HCT116 (cell line): ENCODE measurements around the gene PIGL. TPM values are rescaled to one million over a fixed set of nuclear protein-coding genes. Genes with fewer than 3 reads are reported as not detected.

Experiments
- ATAC-seq: fragments of 200-7000 bp; cut with Tn5 transposase; 2 replicates; pipeline ENCODE4 v1.9.1; 2020; ENCODE audit warnings: mild to moderate bottlenecking, moderate library complexity
- BruUV-seq: library from RNA; stranded (reverse); fragments of 400-500 nt; replicated peaks from 2 replicates; lab custom pipeline; 2021; lab: Mats Ljungman, UMichigan
- CTCF ChIA-PET: fragments of 300-600 bp; sonication (Branson Sonifier 250); formaldehyde crosslinking; loops from one replicate; lab custom pipeline; 2021; ENCODE audit warnings: antibody characterized with exemption; lab: Charles Lee
- POLR2A ChIA-PET: fragments of 300-600, 350-600 bp; sonication (Branson Sonifier 250); formaldehyde crosslinking; loops from one replicate; lab custom pipeline; 2021; ENCODE audit warnings: antibody characterized with exemption; lab: Charles Lee
- RAD21 ChIA-PET, 2 experiments: fragments of 300-600 bp; sonication (Branson Sonifier 250); formaldehyde crosslinking; loops; one replicate each; lab custom pipeline; 2023; ENCODE audit warnings: low total read pairs in 2 of 2; ENCODE audit not compliant: uncharacterized antibody in 2 of 2, unreplicated experiment in 2 of 2, low non-redundant PET in 1 of 2; lab: Charles Lee
- DNase-seq: peaks from one replicate; pipeline ENCODE4 v3.0.0-alpha.2; 2010; ENCODE audit warnings: low read depth, low spot score
- H2AFZ ChIP-seq: fragments of 200-600 bp; shearing (Covaris generic), sonication (generic); 2 replicates; pipeline ENCODE4 v1.6.1; 2017; ENCODE audit warnings: low read depth, mixed run types, mixed read lengths, antibody characterized with exemption, low read length; ENCODE audit not compliant: poor library complexity, severe bottlenecking
- H3K27ac ChIP-seq: 2 replicates; pipeline ENCODE4 v1.5.1; 2012; ENCODE audit warnings: low read depth, low read length
- H3K27me3 ChIP-seq: fragments of 200-600 bp; sonication (generic); 2 replicates; pipeline ENCODE4 v1.6.1; 2016; ENCODE audit warnings: mixed run types, low read length, mixed read lengths; ENCODE audit not compliant: insufficient read depth
- H3K36me3 ChIP-seq, 2 experiments: fragments of 200-500 bp in 1 of 2; fragments of 200-600 bp in 1 of 2; sonication (Bioruptor generic) in 1 of 2; sonication (generic) in 1 of 2; 2 replicates each; pipeline versions ENCODE4 v1.5.1 to v1.6.1; 2014 to 2016; ENCODE audit warnings: low read length in 2 of 2, inconsistent platforms in 1 of 2, mixed read lengths in 1 of 2, mixed run types in 1 of 2; ENCODE audit not compliant: insufficient read depth in 2 of 2, control insufficient read depth in 1 of 2
- H3K4me1 ChIP-seq, 2 experiments: fragments of 200-600 bp in 1 of 2; sonication (generic) in 1 of 2; 2 replicates each; pipeline versions ENCODE4 v1.5.1 to v1.6.1; 2012 to 2017; ENCODE audit warnings: low read length in 2 of 2, inconsistent platforms in 1 of 2, mild to moderate bottlenecking in 1 of 2, mixed read lengths in 1 of 2, mixed run types in 1 of 2, moderate library complexity in 1 of 2; ENCODE audit not compliant: insufficient read depth in 2 of 2, control insufficient read depth in 1 of 2
- H3K4me2 ChIP-seq: fragments of 200-600 bp; sonication (generic); 2 replicates; pipeline ENCODE4 v1.6.1; 2017; ENCODE audit warnings: mixed run types, low read length, mixed read lengths
- H3K4me3 ChIP-seq, 2 experiments: fragments of 200-600 bp in 1 of 2; sonication (generic) in 1 of 2; replicated peaks in 1 of 2; 2 replicates each; pipeline ENCODE4 v1.5.1; 2011 to 2016; ENCODE audit warnings: low read length in 2 of 2, control low read depth in 1 of 2, low read depth in 1 of 2, mild to moderate bottlenecking in 1 of 2, mixed read lengths in 1 of 2, mixed run types in 1 of 2
- H3K79me2 ChIP-seq: fragments of 200-600 bp; sonication (generic); 2 replicates; pipeline ENCODE4 v1.6.1; 2017; ENCODE audit warnings: mild to moderate bottlenecking, mixed run types, low read length, moderate library complexity, mixed read lengths; ENCODE audit not compliant: insufficient read depth
- H3K9ac ChIP-seq: fragments of 200-600 bp; sonication (generic); 2 replicates; pipeline ENCODE4 v1.6.1; 2016; ENCODE audit warnings: low read length, mixed read lengths
- H3K9me2 ChIP-seq: fragments of 200-600 bp; sonication (generic), shearing (Covaris generic); 2 replicates; pipeline ENCODE4 v1.6.1; 2017; ENCODE audit warnings: mixed run types, mild to moderate bottlenecking, moderate library complexity; ENCODE audit not compliant: insufficient read depth
- H3K9me3 ChIP-seq, 2 experiments: fragments of 200-500 bp in 1 of 2; fragments of 200-600 bp in 1 of 2; sonication (Bioruptor generic) in 1 of 2; sonication (generic) in 1 of 2; 2 replicates each; pipeline ENCODE4 v1.6.1; 2014 to 2017; ENCODE audit warnings: low read length in 2 of 2, mixed read lengths in 2 of 2, inconsistent platforms in 1 of 2, low read depth in 1 of 2, mild to moderate bottlenecking in 1 of 2, mixed run types in 1 of 2, moderate library complexity in 1 of 2; ENCODE audit not compliant: control insufficient read depth in 1 of 2, insufficient read depth in 1 of 2
- H4K20me1 ChIP-seq: fragments of 200-600 bp; sonication (generic), shearing (Covaris generic); 2 replicates; pipeline ENCODE4 v1.6.1; 2017; ENCODE audit warnings: mixed run types, mild to moderate bottlenecking, moderate library complexity; ENCODE audit not compliant: insufficient read depth
- CTCF ChIP-seq, 3 experiments: fragments of 200-600 bp in 1 of 3; sonication (generic) in 1 of 3; IDR thresholded peaks in 2 of 3; conservative IDR thresholded peaks in 1 of 3; 2 replicates each; pipeline ENCODE4 v1.5.1; 2012 to 2017; ENCODE audit warnings: low read depth in 2 of 3, low read length in 2 of 3, antibody characterized with exemption in 1 of 3, borderline replicate concordance in 1 of 3, control low read depth in 1 of 3, mild to moderate bottlenecking in 1 of 3, mixed read lengths in 1 of 3, mixed run types in 1 of 3, moderate library complexity in 1 of 3; ENCODE audit not compliant: insufficient read depth in 1 of 3
- EZH2 ChIP-seq: fragments of 200-600 bp; sonication (generic); IDR thresholded peaks from 2 replicates; pipeline ENCODE4 v1.6.1; 2017; ENCODE audit warnings: antibody characterized with exemption, mixed run types
- JUND ChIP-seq: IDR thresholded peaks from 2 replicates; pipeline ENCODE4 v1.6.1; 2012
- POLR2A ChIP-seq: IDR thresholded peaks from 2 replicates; pipeline ENCODE4 v1.7.0; 2011; ENCODE audit warnings: borderline replicate concordance; ENCODE audit not compliant: insufficient read depth, insufficient read length; ENCODE audit errors: extremely low read depth
- RAD21 ChIP-seq: IDR thresholded peaks from 2 replicates; pipeline ENCODE4 v1.6.1; 2012; ENCODE audit warnings: low read depth, mild to moderate bottlenecking
- SIN3A ChIP-seq: IDR thresholded peaks from 2 replicates; pipeline ENCODE4 v1.6.1; 2012; ENCODE audit warnings: low read depth
- SP1 ChIP-seq: IDR thresholded peaks from 2 replicates; pipeline ENCODE4 v1.6.1; 2012; ENCODE audit warnings: low read depth
- SRF ChIP-seq: IDR thresholded peaks from 2 replicates; pipeline ENCODE4 v1.6.1; 2012; ENCODE audit warnings: low read depth
- ZFX ChIP-seq: fragments of 450-650 bp; IDR thresholded peaks from 2 replicates; pipeline ENCODE4 v1.6.1; 2017
- ZNF274 ChIP-seq: fragments of 200-500 bp; sonication (Bioruptor generic); IDR thresholded peaks from 2 replicates; pipeline ENCODE4 v1.6.1; 2014; ENCODE audit warnings: mild to moderate bottlenecking, low read depth, low read length, inconsistent platforms
- intact Hi-C: fragments of 100-400 bp; cut with micrococcal nuclease; formaldehyde crosslinking; loops from 2 replicates; pipeline ENCODE4 v1.10.0; 2022
- total RNA-seq: library from RNA; stranded (reverse); gene quantifications from one replicate; pipeline ENCODE4 v1.2.1, GENCODE V29; 2021; ENCODE audit not compliant: unreplicated experiment
- TF ChIP-seq, protein P1 (sequence below): IDR thresholded peaks from 2 replicates; pipeline ENCODE4 v1.6.1; 2012
- TF ChIP-seq, protein P2 (sequence below): IDR thresholded peaks from 2 replicates; pipeline ENCODE4 v1.6.1; 2012

PIGL gene
- total RNA-seq, 1 experiment from 2014 or later, result 36.8 TPM

DNA sequence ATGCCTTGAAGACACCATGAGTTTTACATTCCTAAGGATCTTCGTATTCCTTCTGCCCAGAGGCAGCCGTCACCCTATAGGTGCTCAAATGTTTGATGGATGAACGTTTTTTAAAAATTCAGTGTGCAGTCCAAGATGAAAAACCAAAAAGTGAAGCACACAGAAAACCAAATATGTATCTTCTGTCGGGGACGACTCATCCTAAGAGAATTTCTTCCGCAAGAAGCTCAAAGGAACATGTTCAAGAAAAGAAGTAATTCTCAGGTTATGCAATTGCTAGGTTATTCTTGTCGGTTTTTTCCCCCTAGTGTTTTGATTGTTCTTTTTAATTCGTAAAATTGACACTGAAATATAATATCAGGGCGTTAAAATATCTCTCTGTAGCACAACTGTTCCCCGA is 134.8 kb downstream of the PIGL start:
- no peak for DNase-seq
- H3K4me1 ChIP-seq, result peaks cover 11 to 18% of the 10 kb centered on the region in 2 experiments

More for the DNA sequence above, 134.8 kb downstream of the PIGL start:
- peaks cover 4% of the 10 kb centered on the region; the same call in 1 of the 2 replicates for H4K20me1 ChIP-seq
- H3K9ac ChIP-seq, result peak overlapping the region; percentile 97
- ChIA-PET RAD21 (no interaction called here), POLR2A (interaction anchor here (0.9 to 3.1 kb wide), 2 partner anchors 12 to 87 kb away, joined by 3 to 9 read pairs; no protein-coding TSS in a partner anchor), CTCF (interaction anchor here (4.3 kb wide), 1 partner anchor 12 kb away, joined by 31 read pairs; no protein-coding TSS in a partner anchor)
- H3K36me3 ChIP-seq, result peaks cover 13 to 19% of the 10 kb centered on the region in 2 experiments; a peak in 3 of 4 replicates
- BruUV-seq, result no TSS peak
- ATAC-seq, result no peak
- H3K9me2 ChIP-seq, result no peaks in the 10 kb centered on the region
- peak overlapping the region; percentile 89 for H3K27ac ChIP-seq
- H3K79me2 ChIP-seq, result peaks cover 39% of the 10 kb centered on the region
- H2AFZ ChIP-seq, result no peak overlapping the region
- no peaks in the 10 kb centered on the region for H3K9me3 ChIP-seq
- H3K4me2 ChIP-seq, result peak overlapping the region; percentile 92
- intact Hi-C loops, result loop anchor here (5.0 kb wide), 1 partner anchor 65 kb away; no protein-coding TSS in a partner anchor
- TF ChIP-seq JUND, result no peak
- no peak for TF ChIP-seq ZNF274
- no peak for TF ChIP-seq ZFX
- TF ChIP-seq, protein P1, sequence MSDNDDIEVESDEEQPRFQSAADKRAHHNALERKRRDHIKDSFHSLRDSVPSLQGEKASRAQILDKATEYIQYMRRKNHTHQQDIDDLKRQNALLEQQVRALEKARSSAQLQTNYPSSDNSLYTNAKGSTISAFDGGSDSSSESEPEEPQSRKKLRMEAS, result no peak
- no peak for TF ChIP-seq CTCF (IDR thresholded peaks at IDR 0.05 in 2 of 3, conservative IDR thresholded peaks at IDR 0.05 in 1 of 3; ENCODE audit: borderline replicate concordance in 1 of 3, insufficient read depth in 1 of 3, low read depth in 2 of 3, low read length in 2 of 3)
- TF ChIP-seq POLR2A, result no peak
- no peak for TF ChIP-seq RAD21
- TF ChIP-seq SRF, result no peak
- TF ChIP-seq EZH2, result no peak
- TF ChIP-seq, protein P2, sequence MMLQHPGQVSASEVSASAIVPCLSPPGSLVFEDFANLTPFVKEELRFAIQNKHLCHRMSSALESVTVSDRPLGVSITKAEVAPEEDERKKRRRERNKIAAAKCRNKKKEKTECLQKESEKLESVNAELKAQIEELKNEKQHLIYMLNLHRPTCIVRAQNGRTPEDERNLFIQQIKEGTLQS, result no peak
- no peak for TF ChIP-seq SP1
- no peak for TF ChIP-seq SIN3A
- H3K4me3 ChIP-seq, result peak overlapping the region; percentile 83 to 92
- H3K27me3 ChIP-seq, result no peaks in the 10 kb centered on the region
